D341Med (cell line): Measurements from ENCODE around the gene FBLN1.
"Not testable (repeated sequence)": the region's sequence is repeated elsewhere in the genome, so short reads cannot be mapped to it uniquely, and the experiment has no call there.

ENCODE experiments used
- DNase-seq: peaks from one replicate; pipeline ENCODE4 v3.0.0; 2012; ENCODE audit warnings: low spot score

FBLN1 gene

GRCh38 chr22:45528046-45528445 is 25.4 kb downstream of the FBLN1 start:
- DNase-seq, result no peak

- DNase-seq, result no peak
These were observed 26.4 kb downstream of the FBLN1 start for GRCh38 chr22:45529105-45529504.

- DNase-seq, result no peak
These were observed 27.4 kb downstream of the FBLN1 start for GRCh38 chr22:45529971-45530575.

- no peak for DNase-seq
These were observed 29.0 kb downstream of the FBLN1 start for GRCh38 chr22:45531441-45532234.

GRCh38 chr22:45532235-45532631 is 29.6 kb downstream of the FBLN1 start:
- DNase-seq, result no peak

GRCh38 chr22:45533703-45534102 is 31.0 kb downstream of the FBLN1 start:
- no peak for DNase-seq

GRCh38 chr22:45534339-45535192 is 31.9 kb downstream of the FBLN1 start:
- no peak for DNase-seq

- DNase-seq, result no peak
These were observed 32.6 kb downstream of the FBLN1 start for GRCh38 chr22:45535290-45535689.

GRCh38 chr22:45535835-45536234 is 33.2 kb downstream of the FBLN1 start:
- not testable (repeated sequence) for DNase-seq

- peak; percentile 61 for DNase-seq
These were observed 35.1 kb downstream of the FBLN1 start for GRCh38 chr22:45537734-45538181.

- DNase-seq, result no peak
These were observed 35.6 kb downstream of the FBLN1 start for GRCh38 chr22:45538281-45538680.

GRCh38 chr22:45540122-45540521 is 37.4 kb downstream of the FBLN1 start:
- no peak for DNase-seq

- no peak for DNase-seq
These were observed 38.8 kb downstream of the FBLN1 start for GRCh38 chr22:45541382-45541979.

GRCh38 chr22:45542001-45542520 is 39.4 kb downstream of the FBLN1 start:
- no peak for DNase-seq

GRCh38 chr22:45542736-45543135 is 40.1 kb downstream of the FBLN1 start:
- DNase-seq, result not testable (repeated sequence)

- no peak for DNase-seq
These were observed 40.6 kb downstream of the FBLN1 start for GRCh38 chr22:45543243-45543642.

GRCh38 chr22:45544588-45545170 is 42.0 kb downstream of the FBLN1 start:
- no peak for DNase-seq

GRCh38 chr22:45546333-45547015 is 43.8 kb downstream of the FBLN1 start:
- no peak for DNase-seq

GRCh38 chr22:45547016-45547345 is 44.3 kb downstream of the FBLN1 start:
- DNase-seq, result no peak

GRCh38 chr22:45547731-45548130 is 45.0 kb downstream of the FBLN1 start:
- DNase-seq, result no peak

- DNase-seq, result peak; percentile 30
These were observed 45.7 kb downstream of the FBLN1 start for GRCh38 chr22:45548247-45548840.
